ENCODE data around the gene MOB1A. TPM values are rescaled to one million over a fixed set of nuclear protein-coding genes. Genes with fewer than 3 reads are reported as not detected.
"Not testable (repeated sequence)": the region's sequence is repeated elsewhere in the genome, so short reads cannot be mapped to it uniquely, and the experiment has no call there.

Gene MOB1A
- total RNA-seq, 1 donor from 2014 or later, result 96.4 TPM

DNA sequence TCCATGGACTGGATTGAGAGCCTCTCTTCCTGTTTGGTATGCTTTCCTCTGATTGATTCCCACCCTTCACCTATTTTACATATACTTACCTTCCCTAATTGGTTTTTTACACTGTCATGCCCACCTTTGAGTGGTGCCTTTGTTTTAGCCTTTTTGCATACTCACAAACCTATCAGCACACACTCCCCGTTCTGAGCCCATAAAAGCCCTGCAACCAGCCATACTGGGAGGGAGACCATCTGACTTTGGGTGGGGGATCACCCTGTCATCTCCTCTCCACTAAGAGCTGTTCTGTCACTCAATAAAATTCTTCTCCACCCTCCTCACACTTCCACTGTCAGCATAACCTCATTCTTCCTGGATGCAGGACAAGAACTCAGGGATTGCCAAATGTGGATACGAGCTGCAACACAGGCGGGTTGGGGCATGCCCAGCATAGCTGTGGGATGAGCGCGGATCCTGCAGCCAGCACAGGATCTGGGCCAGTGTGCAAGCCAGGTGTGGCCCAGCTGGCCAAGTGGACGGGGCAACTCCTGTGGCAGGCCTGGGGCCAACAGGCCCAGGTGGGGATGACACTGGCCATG lies 9.4 kb upstream of the MOB1A start:
- Mint-ChIP-seq H3K4me3 (no peak overlapping the region), H3K27ac (peak overlapping the region; percentile 37), H3K36me3 (no peaks in the 10 kb centered on the region), H3K4me1 (peaks cover 4% of the 10 kb centered on the region), H3K9me3 (no peaks in the 10 kb centered on the region), H3K27me3 (ENCODE audit: low read depth) (peaks cover 6% of the 10 kb centered on the region)
- no peak for DNase-seq (ENCODE audit: low spot score in 2 of 2, unreplicated experiment in 2 of 2)
- TF ChIP-seq, protein P1, sequence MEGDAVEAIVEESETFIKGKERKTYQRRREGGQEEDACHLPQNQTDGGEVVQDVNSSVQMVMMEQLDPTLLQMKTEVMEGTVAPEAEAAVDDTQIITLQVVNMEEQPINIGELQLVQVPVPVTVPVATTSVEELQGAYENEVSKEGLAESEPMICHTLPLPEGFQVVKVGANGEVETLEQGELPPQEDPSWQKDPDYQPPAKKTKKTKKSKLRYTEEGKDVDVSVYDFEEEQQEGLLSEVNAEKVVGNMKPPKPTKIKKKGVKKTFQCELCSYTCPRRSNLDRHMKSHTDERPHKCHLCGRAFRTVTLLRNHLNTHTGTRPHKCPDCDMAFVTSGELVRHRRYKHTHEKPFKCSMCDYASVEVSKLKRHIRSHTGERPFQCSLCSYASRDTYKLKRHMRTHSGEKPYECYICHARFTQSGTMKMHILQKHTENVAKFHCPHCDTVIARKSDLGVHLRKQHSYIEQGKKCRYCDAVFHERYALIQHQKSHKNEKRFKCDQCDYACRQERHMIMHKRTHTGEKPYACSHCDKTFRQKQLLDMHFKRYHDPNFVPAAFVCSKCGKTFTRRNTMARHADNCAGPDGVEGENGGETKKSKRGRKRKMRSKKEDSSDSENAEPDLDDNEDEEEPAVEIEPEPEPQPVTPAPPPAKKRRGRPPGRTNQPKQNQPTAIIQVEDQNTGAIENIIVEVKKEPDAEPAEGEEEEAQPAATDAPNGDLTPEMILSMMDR (IDR thresholded peaks at IDR 0.05; ENCODE audit: unreplicated experiment), result no peak

- H3K4me3 Mint-ChIP-seq; H3K27ac Mint-ChIP-seq; H3K36me3 Mint-ChIP-seq; DNase-seq (ENCODE audit: low spot score in 2 of 2, unreplicated experiment in 2 of 2); H3K27me3 Mint-ChIP-seq (ENCODE audit: low read depth); H3K9me3 Mint-ChIP-seq; H3K4me1 Mint-ChIP-seq: not testable (repeated sequence)
Observed at GRCh38 chr2:74186706-74187105, 8.0 kb upstream of the MOB1A start.

GRCh38 chr2:74186038-74186437 lies 7.4 kb upstream of the MOB1A start:
- no peak overlapping the region for H3K4me3 Mint-ChIP-seq

DNA sequence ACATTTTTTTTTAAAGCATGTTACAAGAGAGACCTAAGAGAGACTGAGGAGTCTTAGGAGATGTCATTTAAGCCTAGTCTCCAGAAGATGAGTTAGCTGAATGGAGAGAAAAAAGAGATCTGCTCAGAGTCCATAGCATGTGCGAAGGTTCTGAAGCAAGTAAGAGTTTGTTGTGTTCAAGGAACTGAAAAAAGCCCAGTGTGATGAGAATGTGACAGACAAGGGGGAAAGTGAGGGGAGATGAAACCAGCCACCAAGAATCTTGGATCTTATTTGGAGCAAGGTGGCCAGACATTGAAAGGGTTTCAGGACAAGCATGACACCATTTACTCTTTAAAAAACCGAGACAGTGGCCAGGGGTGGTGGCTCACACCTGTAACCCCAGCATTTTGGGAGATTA lies 5.2 kb upstream of the MOB1A start:
- H3K9me3 Mint-ChIP-seq, result no peaks in the 10 kb centered on the region
- H3K4me1 Mint-ChIP-seq, result peaks cover 4% of the 10 kb centered on the region
- DNase-seq (ENCODE audit: low spot score in 2 of 2, unreplicated experiment in 2 of 2), result no peak
- H3K4me3 Mint-ChIP-seq, result no peak overlapping the region
- no peaks in the 10 kb centered on the region for H3K27me3 Mint-ChIP-seq (ENCODE audit: low read depth)
- H3K36me3 Mint-ChIP-seq, result no peaks in the 10 kb centered on the region
- TF ChIP-seq, protein P1 (IDR thresholded peaks at IDR 0.05; ENCODE audit: unreplicated experiment), result no peak
- H3K27ac Mint-ChIP-seq, result no peak overlapping the region

More at GRCh38 chr2:74186038-74186437, 7.4 kb upstream of the MOB1A start:
- H3K36me3 Mint-ChIP-seq, result no peaks in the 10 kb centered on the region
- H3K9me3 Mint-ChIP-seq, result no peaks in the 10 kb centered on the region
- H3K27ac Mint-ChIP-seq, result no peak overlapping the region
- no peak for DNase-seq (ENCODE audit: low spot score in 2 of 2, unreplicated experiment in 2 of 2)
- H3K27me3 Mint-ChIP-seq (ENCODE audit: low read depth), result peaks cover 1% of the 10 kb centered on the region
- H3K4me1 Mint-ChIP-seq, result peaks cover 4% of the 10 kb centered on the region
- TF ChIP-seq, protein P1 (IDR thresholded peaks at IDR 0.05; ENCODE audit: unreplicated experiment), result no peak

GRCh38 chr2:74181739-74182138 lies 3.1 kb upstream of the MOB1A start:
- Mint-ChIP-seq H3K36me3 (peaks cover 2% of the 10 kb centered on the region), H3K27ac (no peak overlapping the region), H3K4me3 (no peak overlapping the region), H3K4me1 (peaks cover 6% of the 10 kb centered on the region), H3K9me3 (no peaks in the 10 kb centered on the region), H3K27me3 (ENCODE audit: low read depth) (no peaks in the 10 kb centered on the region)
- DNase-seq (ENCODE audit: low spot score in 2 of 2, unreplicated experiment in 2 of 2), result no peak
- TF ChIP-seq, protein P1 (IDR thresholded peaks at IDR 0.05; ENCODE audit: unreplicated experiment), result no peak

DNA sequence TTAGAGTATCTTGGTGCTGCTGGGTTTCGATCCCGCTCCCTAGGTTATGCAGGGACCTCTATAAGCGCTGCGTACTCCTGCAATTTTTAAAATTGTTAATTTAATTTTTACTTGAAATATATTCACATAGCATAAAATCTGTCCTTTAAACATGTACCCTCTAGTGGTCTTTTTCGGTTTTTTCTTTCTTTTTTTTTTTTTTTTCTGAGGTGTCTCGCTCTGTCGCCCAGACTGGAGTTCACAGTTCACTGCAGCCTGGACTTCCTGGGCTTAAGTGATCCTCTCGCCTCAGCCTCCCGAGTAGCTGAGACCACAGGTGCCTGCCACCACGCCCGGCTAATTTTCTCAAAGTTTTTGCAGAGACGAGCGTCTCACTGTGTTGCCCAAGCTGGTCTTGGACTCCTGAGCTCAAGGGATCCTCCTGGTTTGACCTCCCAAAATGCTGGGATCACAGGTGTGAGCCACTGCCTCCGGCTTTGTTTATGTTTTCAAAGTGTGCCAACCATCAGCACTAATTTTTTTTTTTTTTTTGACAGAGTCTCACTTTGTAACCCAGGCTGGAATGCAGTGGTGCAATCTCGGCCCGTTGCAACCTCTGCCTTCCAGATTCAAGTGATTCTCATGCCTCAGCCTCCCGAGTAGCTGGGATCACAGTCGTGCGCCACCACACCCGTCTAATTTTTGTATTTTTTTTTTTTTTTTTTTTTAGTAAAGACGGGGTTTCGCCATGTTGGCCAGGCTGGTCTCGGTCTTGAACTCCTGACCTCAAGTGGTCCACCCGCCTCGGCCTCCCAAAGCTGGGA lies 585 bp upstream of the MOB1A start:
- Mint-ChIP-seq H3K27ac (peak overlapping the region; percentile 97), H3K36me3 (peaks cover 16% of the 10 kb centered on the region), H3K9me3 (peaks cover 13% of the 10 kb centered on the region), H3K4me3 (peak overlapping the region; percentile 89), H3K27me3 (ENCODE audit: low read depth) (no peaks in the 10 kb centered on the region), H3K4me1 (peaks cover 10% of the 10 kb centered on the region)
- DNase-seq (ENCODE audit: low spot score in 2 of 2, unreplicated experiment in 2 of 2), result no peak
- TF ChIP-seq, protein P1 (IDR thresholded peaks at IDR 0.05; ENCODE audit: unreplicated experiment), result peak; percentile 75
